Measurements from ENCODE around the gene P4HB. TPM values are rescaled to one million over a fixed set of nuclear protein-coding genes. Genes with fewer than 3 reads are reported as not detected.

P4HB gene
- total and polyA plus RNA-seq, 2 donors (not counting 1 experiment from before 2014, with no cell fraction given): 37.4 to 191 TPM

DNA sequence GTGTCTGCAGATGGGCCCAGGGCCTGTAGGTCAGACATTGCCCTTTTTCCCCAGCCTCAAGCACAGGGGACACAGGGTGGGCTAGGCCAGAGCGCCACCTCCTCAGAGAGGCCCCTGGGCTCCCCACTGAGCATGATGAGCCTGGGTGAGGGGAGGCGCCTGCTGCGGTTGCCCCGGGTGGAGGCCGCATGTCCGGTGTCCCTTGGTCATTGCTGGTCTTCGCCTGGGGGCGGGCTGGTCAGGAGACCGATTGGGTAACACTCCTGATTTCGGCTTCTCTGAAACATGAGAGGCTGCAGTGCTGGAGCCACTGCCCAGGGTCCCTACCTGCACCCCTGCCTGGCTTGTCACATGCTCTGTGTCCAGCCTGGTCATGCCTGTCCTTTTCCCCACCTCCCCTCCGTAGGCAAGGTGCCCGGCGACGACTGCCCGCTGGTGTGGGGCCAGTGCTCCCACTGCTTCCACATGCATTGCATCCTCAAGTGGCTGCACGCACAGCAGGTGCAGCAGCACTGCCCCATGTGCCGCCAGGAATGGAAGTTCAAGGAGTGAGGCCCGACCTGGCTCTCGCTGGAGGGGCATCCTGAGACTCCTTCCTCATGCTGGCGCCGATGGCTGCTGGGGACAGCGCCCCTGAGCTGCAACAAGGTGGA lies 39.3 kb upstream of the P4HB start:
- Histone ChIP-seq H3K27ac (ENCODE audit: low read length in 2 of 2) (no peak overlapping the region), H3K27me3 (replicated peaks in 1 of 4; ENCODE audit: control extremely low read depth in 1 of 4, control insufficient read depth in 3 of 4, insufficient read depth in 4 of 4, low read length in 3 of 4) (peaks cover 0 to 20% (median 7%) of the 10 kb centered on the region in 4 experiments), H3K9me3 (ENCODE audit: control extremely low read depth in 1 of 3, control insufficient read depth in 2 of 3, insufficient read depth in 1 of 3, low read length in 2 of 3) (no peaks in the 10 kb centered on the region), H3K4me2 (replicated peaks; ENCODE audit: low read depth, low read length, poor library complexity, severe bottlenecking) (no peak overlapping the region), H3K9ac (ENCODE audit: low read length) (no peak overlapping the region), H3K4me1 (ENCODE audit: control insufficient read depth in 2 of 2, insufficient read depth in 2 of 2, low read length in 2 of 2) (peaks cover 6 to 15% of the 10 kb centered on the region in 2 donors), H3K79me2 (ENCODE audit: control insufficient read depth, insufficient read depth, low read length) (no peaks in the 10 kb centered on the region), H2AFZ (ENCODE audit: insufficient read depth, low read depth, low read length, poor library complexity, severe bottlenecking) (no peak overlapping the region), H4K20me1 (ENCODE audit: control insufficient read depth, insufficient read depth, low read length, poor library complexity, severe bottlenecking) (no peaks in the 10 kb centered on the region), H3K4me3 (ENCODE audit: control extremely low read depth in 1 of 5, extremely low read depth in 1 of 5, insufficient read depth in 1 of 5, low read depth in 2 of 5, low read length in 4 of 5) (no peak overlapping the region), H3K36me3 (replicated peaks in 1 of 2; ENCODE audit: control extremely low read depth in 1 of 2, control insufficient read depth in 1 of 2, extremely low read depth in 1 of 2, insufficient read depth in 2 of 2, low read length in 1 of 2) (peaks cover 0 to 41% of the 10 kb centered on the region in 2 experiments)
- H3K4me1 Mint-ChIP-seq: peaks cover 5% of the 10 kb centered on the region
- intact Hi-C loops (cut with micrococcal nuclease): no loop called here
- 97% methylated on average over 21 of the region's 22 CpGs for WGBS (ENCODE audit: insufficient coverage)
- TF ChIP-seq EZH2 (IDR thresholded peaks at IDR 0.05; ENCODE audit: borderline replicate concordance, insufficient read depth, low read depth, low read length, poor library complexity, severe bottlenecking) (no peak), CTCF (IDR thresholded peaks at IDR 0.05) (no peak)
- POLR2A ChIA-PET: no interaction called here
- H3K4me3 Mint-ChIP-seq: no peak overlapping the region
- H3K9me3 Mint-ChIP-seq (ENCODE audit: insufficient read depth): no peaks in the 10 kb centered on the region
- H3K27ac Mint-ChIP-seq: no peak overlapping the region
- peaks cover 7% of the 10 kb centered on the region for H3K27me3 Mint-ChIP-seq
- no peak for DNase-seq
- no peak for ATAC-seq (ENCODE audit: low read depth)
- CTCF ChIA-PET: no interaction called here

DNA sequence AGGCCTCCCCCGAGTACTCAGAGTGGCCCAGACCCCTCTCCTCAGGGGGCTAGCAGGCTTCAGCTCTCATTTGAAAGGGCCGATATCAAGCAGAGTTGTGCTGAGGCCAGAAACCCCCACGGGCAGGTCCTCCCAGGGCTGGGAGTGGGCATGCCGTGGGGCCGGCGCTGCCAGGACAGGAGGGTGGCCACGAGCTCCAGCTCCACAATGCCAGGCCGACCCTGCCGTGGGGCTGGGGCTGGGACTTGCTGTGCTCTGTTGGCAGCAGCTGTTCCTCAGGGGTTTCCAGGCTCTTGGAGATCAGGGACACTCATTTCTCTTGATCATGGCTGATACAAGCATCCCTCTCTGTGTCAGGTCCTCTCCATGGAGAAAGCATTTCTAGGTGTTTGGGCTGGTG lies 38.5 kb upstream of the P4HB start:
- Histone ChIP-seq H3K9me3 (ENCODE audit: control extremely low read depth in 1 of 3, control insufficient read depth in 2 of 3, insufficient read depth in 1 of 3, low read length in 2 of 3) (no peaks in the 10 kb centered on the region), H3K27me3 (replicated peaks in 1 of 4; ENCODE audit: control extremely low read depth in 1 of 4, control insufficient read depth in 3 of 4, insufficient read depth in 4 of 4, low read length in 3 of 4) (peaks cover 0 to 20% (median 7%) of the 10 kb centered on the region in 4 experiments), H2AFZ (ENCODE audit: insufficient read depth, low read depth, low read length, poor library complexity, severe bottlenecking) (no peak overlapping the region), H3K4me2 (replicated peaks; ENCODE audit: low read depth, low read length, poor library complexity, severe bottlenecking) (no peak overlapping the region), H4K20me1 (ENCODE audit: control insufficient read depth, insufficient read depth, low read length, poor library complexity, severe bottlenecking) (no peaks in the 10 kb centered on the region), H3K4me1 (ENCODE audit: control insufficient read depth in 2 of 2, insufficient read depth in 2 of 2, low read length in 2 of 2) (peaks cover 6 to 15% of the 10 kb centered on the region in 2 donors), H3K79me2 (ENCODE audit: control insufficient read depth, insufficient read depth, low read length) (no peaks in the 10 kb centered on the region), H3K9ac (ENCODE audit: low read length) (no peak overlapping the region), H3K4me3 (ENCODE audit: control extremely low read depth in 1 of 5, extremely low read depth in 1 of 5, insufficient read depth in 1 of 5, low read depth in 2 of 5, low read length in 4 of 5) (no peak overlapping the region), H3K36me3 (replicated peaks in 1 of 2; ENCODE audit: control extremely low read depth in 1 of 2, control insufficient read depth in 1 of 2, extremely low read depth in 1 of 2, insufficient read depth in 2 of 2, low read length in 1 of 2) (peaks cover 0 to 35% of the 10 kb centered on the region in 2 experiments), H3K27ac (ENCODE audit: low read length in 2 of 2) (no peak overlapping the region)
- Mint-ChIP-seq H3K9me3 (ENCODE audit: insufficient read depth) (no peaks in the 10 kb centered on the region), H3K4me1 (peaks cover 5% of the 10 kb centered on the region), H3K4me3 (no peak overlapping the region), H3K27ac (no peak overlapping the region), H3K27me3 (peaks cover 7% of the 10 kb centered on the region)
- intact Hi-C loops (cut with micrococcal nuclease): no loop called here
- 100% methylated on average over 9 of the region's 9 CpGs for WGBS (ENCODE audit: insufficient coverage)
- no peak for TF ChIP-seq CTCF (IDR thresholded peaks at IDR 0.05)
- no peak for TF ChIP-seq EZH2 (IDR thresholded peaks at IDR 0.05; ENCODE audit: borderline replicate concordance, insufficient read depth, low read depth, low read length, poor library complexity, severe bottlenecking)
- ATAC-seq (ENCODE audit: low read depth) (no peak), DNase-seq (no peak)
- CTCF ChIA-PET: interaction anchor here (1.1 kb wide), 1 partner anchor 30 kb away, joined by 3 read pairs; no protein-coding TSS in a partner anchor
- POLR2A ChIA-PET: no interaction called here

Data from B cell (primary cell).